HG03571 (cell line): ENCODE results near the gene KIRREL3.

ENCODE experiments used
- ATAC-seq: cut with Tn5 transposase; IDR thresholded peaks from one replicate; pipeline ENCODE4 v1.9.1; 2021; ENCODE audit not compliant: unreplicated experiment

The KIRREL3 gene

DNA sequence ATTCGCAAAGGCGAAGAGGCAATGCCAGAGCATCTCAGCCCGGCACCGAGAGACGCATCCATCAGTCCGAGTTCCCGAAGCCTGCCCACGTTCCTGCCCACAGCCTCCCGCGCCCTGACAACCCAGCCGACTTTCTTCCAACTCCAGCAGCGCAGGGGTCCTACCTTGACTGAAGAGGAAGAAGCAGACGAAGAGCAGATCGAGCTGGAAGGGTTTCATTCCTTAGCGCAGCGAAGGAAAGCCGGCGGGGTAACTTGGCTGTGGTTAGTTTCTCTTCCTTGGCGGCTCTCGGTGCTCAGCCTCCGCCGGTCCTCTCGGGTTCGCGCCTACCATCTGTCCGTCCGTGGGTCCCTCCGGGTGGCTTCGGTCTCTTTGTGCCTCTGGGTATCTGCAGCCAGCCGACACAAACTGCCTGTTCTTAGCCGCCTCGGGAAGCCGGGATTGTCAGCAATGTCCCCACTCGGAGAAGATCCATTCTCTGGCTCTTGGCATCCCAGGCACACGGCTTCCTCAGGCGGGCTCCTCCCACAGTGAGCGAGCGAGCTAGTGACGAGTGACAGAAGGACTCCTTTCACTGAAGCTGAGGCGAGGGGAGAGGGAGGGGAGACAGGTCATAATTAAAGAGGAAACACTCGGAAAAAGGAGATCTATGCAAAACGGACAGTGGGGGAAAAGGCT lies at the start of gene KIRREL3:
Gene KIRREL3, minus strand, starts transcription at position 480 of the 678 bp plus-strand sequence.
- no peak for ATAC-seq

DNA sequence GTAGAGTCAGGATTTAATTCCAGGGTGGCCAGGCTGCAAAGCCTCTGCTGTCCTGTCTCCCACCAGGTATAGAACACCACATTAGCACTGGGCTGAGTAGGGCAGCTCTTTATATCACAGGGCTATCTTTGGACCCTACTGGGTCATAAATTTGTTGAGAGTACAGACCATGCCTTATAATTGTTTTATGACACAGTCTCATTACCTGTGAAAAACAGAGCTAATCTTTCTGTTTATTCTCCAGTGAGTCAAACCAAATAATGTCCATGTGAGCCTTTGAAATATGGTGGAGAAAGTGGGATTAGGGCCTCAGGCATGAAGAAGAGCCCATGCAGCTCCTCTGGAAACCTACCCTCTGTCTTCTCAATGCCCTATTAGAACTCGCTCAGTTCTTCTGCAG lies 49.6 kb upstream of the KIRREL3 start:
- no peak for ATAC-seq

DNA sequence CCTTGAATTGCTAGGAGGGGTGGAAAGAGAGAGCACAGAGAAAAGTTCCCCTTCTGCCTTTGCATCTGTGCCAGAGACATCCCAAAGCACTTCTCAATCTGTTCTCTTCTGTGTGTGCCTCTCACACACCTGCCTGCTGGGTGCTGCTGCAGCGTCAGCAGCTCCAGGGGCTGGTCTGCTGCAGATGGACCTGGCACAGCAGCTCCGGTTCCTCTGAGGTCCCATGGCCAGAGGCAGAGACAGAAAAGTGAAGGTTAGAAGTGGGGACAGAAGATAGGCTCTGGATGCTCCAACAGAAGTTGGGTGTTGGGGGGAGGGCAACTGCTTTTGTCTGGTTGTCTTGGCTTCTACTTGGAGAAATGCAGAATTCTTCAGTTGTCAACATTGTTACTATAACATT lies 48.9 kb upstream of the KIRREL3 start:
- ATAC-seq, result no peak

DNA sequence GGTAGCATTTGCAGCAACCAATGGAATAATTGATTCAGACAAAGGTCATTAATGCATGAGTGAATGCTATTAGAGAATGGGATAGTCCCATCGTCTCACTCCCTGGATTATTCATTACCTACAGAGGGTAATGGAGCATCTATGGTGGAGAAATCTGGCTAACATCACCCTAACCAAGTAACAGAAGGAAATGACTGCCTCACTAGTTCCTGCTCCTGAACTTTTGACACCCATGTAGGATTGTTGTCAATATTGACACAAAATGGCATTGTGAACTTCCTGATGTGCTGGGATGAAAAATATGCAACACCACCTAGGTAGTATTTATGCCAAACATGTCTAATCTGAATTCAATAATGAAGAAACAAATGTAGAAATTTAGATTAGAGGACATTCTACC lies 44.0 kb upstream of the KIRREL3 start:
- ATAC-seq, result no peak

DNA sequence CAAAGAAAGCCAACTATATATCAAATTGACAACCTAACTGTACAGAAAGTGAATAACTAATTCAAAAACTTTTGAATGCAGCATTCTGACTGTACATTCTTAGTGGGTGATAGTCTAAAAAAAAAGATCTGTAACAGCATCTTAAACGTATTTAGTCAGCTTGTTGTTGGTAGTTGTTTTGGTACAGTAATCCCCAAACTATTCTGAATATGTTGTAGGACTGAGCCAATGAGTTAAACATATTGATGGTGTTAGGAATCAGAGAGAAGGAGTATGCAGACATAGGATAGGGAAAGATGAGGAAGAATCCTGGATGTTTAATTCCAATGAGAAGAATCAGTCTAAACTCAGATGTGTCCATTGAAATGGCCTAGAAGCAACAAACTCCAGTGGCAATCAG lies 41.9 kb upstream of the KIRREL3 start:
- no peak for ATAC-seq

DNA sequence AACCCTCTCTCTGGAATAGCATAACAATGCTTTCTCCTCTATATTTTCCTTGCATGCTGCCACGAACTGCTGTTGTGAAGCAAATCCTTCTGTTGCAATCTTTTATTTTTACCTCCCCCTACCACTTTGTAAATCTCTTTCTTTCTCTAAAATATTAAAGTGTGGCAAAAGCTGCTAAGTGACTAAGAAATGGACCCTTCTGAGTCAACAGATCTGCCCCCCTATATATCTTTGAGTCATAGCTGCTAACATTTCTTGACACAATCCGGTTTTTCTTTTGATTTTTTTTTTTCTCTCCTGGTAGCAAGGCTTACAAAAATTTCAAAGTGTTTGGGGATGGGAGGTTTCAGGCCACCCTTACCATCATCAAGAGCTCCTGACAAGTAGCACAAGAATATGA lies 39.0 kb upstream of the KIRREL3 start:
- no peak for ATAC-seq

DNA sequence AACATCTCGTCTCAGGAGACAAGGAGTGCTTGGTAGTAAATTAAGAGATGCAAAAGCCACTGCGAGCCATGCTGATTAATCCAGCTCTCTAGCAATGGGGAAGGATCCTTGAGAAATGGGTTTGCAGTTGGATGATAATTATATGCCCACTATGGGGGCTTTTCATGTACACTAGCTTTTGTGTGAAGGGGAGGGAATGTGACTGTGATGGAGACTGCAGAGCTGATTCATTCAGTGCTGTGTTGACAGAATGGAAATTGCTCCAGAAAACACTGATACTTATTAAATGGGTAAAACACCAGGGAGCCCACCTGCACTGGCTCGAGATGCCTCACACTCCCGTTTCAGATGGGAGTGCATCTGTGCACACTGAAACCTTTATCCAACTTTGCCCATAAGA lies 37.0 kb upstream of the KIRREL3 start:
- no peak for ATAC-seq

DNA sequence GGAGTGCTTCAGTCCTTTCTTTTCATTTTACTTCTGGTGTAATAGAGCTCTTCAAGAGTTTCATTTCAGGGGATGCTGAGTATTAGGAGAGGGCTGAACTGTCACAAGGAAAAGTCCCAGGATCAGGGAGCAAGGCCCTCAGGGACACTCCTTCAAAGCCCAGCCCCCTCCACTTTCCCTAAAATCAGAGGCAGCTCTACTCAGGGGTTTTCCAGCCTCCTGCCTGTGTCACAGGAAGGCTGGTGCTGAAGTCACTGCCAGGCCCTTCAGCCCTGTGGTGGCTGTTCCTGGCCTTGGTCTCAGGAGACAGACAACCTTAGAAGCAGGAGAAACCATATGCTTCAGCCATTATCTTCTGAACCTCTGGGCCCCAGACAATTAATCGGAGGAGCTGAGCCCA lies 36.4 kb upstream of the KIRREL3 start:
- no peak for ATAC-seq

DNA sequence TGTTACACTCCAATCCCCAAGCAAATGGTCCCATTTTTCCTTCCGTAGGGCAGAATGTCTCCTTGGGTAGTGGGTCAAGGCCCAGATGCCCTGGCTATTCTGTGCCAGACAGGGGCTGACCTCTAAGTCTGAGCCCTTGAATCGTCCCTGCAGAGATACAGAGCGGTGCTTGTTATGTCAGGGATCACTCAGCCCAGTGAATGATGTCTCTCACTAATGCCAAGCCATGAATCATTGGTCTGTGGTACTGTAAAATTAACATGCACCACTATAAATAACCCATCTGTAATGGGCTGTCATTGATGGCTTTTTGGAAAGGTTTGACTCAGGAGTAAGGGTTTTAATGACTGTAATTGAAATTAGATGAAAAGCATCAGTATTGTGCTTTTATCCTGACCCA lies 35.3 kb upstream of the KIRREL3 start:
- no peak for ATAC-seq

DNA sequence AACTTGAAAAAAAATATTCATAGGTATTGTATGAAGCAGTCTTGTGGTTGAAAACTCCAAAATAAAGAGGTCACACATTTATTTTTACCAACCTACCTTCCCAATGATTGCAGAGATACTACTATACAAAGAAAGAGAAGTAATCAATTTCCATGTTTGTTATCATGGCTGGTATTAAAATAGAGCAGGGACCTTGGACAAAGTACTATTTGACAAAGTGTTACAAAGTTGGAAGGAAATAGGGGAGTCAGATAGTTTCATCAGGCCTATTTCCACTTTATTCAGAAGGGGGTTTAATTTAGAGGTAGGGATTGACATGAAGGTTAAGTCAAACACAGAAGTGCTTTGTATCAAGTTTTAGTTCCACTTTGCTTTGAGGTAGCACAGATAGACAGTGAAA lies 34.4 kb upstream of the KIRREL3 start:
- ATAC-seq, result no peak

DNA sequence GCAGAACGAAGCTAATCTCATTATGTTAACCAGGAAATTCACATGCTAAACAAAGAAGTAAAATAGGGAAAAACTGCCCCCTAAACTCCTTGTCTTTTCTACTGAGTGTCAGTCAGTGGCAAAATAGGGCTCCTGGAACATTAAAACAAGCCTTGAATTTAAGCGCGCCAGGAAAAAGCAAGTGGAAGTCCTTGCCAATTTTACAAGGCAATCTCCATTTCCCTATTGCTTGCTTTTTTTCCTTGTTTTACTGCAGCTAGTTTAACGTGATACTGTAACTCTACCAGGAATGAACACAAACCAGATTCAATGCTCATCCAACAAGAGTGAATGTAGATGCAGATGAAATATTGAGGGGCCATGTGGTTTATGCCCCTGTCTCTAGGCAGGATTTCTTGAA lies 28.1 kb upstream of the KIRREL3 start:
- no peak for ATAC-seq

DNA sequence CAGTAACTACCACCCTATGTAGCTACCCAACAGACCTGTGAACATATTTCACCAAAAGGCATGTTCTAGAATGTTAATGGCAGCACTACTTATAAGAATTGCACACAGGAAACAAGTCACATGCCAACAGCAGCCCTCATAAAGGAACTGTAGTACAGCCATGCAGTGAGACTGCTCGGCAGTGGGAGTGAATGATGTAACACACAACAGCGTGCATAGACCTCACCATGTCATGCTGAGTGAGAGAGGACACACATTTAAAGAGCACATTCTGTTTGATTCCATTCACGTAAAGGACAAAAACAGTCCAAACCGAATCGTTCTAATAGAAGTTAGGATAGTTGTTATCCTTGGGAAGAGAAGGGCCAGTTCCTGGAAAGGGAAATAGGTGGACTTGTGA lies 27.2 kb upstream of the KIRREL3 start:
- ATAC-seq, result no peak

DNA sequence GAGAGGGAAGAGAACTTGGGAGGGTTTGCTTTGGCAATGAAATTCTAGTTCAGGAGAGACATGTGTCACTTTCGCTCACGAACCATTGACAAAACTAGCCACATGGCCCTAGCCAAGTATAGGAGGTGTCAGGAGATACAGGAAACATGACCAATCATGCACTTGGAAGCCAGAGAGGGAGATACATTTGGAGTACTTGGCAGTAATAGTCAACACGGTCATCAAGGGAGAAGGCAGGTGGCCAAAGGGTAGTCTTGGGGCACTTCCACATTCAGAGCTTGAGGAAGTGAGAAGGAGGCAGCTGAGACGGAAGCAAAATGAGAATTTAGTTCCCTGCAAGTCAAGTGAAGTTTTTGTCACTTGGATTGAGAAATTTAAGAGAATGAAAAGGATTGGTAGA lies 26.4 kb upstream of the KIRREL3 start:
- no peak for ATAC-seq

DNA sequence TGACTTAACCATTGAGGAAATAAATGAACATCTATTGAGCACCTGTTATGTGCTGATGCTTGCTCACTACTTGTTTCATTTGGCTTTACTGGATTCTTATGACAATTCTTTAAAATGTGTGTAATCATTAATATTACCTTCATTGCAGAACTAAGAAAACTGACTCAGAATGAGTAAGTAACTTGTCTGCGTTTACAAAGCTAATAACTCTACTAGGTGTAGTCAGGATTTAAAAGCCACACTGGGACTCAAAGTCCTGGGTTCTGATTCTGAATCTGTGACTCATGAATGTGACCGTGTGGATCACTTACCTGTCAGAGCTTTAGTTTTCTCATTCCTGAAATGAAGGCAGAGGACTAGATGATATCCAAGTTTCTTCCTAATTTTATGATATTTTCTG lies 23.4 kb upstream of the KIRREL3 start:
- ATAC-seq, result no peak

DNA sequence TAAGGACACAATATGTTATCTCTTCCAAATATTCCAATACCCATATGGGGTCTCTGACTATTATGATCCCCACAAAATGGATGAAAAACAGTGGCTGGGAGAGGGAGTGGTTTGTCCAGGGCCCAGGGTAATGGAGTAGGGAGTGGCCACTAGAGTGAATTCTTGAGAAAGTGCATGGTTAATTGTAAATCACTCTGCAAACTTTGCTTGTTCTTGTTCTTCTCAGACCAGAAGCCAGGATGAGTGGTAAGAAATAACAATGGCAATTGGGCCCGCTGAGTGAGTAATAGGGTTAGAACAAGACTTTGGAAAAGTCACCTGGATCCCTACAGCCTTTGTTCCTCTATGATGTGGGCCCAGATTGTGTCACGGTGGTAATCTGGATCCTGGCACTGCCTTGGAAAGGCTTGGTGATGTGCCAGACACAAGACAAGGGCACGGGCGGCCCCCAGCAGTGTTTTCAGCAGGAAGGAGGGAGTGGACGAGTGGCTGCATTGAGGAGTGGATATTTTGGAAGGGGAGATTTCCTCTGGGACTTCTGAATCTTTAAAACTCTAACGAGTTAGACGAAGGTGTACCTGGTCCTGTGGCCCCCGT lies 18.2 kb upstream of the KIRREL3 start:
- ATAC-seq, result no peak

DNA sequence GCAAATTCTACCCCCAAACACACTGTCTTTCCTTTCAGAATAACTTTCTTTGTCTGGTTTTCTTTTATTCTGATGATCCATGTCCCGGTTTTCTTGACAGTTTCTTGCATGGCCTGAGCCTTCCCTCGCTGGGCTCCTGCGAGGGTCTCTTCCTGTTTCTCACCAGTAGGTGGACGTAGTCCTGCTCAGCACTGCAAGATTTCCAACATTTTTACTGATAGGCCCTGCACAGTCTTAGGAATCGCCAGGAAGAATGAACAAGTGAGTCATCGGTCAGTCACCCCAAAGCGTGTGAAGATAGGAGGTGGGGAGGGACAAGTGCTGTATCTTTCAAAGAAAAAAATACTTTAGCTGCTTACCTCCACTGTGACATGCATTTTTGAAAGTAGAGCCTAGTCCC lies 16.9 kb upstream of the KIRREL3 start:
- ATAC-seq, result no peak

DNA sequence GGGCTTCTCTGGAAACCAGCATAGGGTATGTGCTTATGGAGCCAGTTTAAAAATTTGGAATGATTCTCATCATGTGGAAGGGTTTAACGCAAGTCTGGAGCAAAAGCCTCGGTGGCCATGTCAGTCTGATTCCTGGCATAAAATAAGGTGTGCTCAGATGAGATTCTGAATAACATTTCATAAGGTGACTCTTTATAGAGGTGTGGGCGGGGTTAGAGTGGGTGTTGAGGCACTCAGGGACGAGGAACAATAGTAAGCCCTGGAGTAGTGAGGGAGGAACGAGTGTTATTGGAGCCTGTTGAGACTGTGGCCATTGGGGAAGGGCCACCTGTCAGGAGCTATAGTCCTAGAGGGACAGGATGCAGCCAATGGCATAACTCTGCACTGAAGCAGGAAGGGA lies 13.0 kb upstream of the KIRREL3 start:
- no peak for ATAC-seq

DNA sequence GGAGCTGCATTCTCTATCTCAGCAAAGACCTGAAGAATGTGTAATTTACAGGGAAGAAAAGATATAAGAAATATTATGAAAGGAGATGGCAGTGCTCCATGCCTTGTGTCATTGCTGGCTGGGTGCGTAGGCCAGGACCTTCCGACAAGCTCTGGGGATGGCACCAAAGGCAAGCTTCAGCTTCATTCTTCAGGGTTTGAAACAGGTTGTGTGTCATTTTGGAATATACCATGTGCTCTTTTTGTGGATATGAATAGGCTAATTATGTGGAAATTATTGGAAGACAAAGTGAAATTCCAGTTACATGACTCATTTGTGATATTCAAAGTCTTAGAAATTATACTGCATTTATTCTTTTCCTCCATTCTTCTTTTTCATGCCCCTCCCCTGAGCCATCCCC lies 5.7 kb upstream of the KIRREL3 start:
- ATAC-seq, result no peak

DNA sequence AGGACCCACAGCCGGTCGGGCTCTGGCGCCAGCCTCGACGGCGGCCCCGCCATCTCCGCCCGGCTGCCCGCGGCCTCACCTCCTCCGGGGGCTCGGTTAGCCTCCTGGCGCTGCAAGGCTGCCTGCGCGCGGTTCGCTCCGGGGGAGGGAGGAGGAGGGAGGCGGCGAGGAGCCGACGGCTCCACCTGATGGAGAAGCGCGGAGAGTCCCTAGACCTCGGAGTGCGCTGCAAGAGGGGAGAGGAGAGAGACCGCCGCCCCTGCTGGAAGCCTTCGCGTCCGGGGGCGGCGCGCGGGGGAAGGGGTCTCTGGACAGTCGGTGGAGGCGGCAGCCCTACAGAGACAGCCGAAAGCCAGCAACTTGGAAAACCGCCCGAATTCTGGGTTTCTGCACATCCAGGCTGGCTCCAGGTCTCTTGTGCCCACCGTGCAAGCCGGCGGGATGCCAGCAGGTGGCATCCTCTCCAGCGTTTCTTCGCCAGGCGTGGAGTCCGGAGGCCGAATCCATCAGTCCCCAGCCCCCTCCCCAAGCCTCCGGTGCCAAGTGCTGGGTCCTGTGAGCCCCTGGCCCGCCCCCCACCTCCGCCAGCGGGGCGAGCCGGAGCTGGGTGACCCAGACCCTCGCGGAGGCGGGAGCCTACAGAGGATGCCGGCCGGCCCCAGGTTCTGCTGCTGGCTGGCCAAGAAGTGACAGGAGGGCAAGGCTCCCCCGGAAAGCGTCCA lies 2.9 kb upstream of the KIRREL3 start:
- no peak for ATAC-seq

DNA sequence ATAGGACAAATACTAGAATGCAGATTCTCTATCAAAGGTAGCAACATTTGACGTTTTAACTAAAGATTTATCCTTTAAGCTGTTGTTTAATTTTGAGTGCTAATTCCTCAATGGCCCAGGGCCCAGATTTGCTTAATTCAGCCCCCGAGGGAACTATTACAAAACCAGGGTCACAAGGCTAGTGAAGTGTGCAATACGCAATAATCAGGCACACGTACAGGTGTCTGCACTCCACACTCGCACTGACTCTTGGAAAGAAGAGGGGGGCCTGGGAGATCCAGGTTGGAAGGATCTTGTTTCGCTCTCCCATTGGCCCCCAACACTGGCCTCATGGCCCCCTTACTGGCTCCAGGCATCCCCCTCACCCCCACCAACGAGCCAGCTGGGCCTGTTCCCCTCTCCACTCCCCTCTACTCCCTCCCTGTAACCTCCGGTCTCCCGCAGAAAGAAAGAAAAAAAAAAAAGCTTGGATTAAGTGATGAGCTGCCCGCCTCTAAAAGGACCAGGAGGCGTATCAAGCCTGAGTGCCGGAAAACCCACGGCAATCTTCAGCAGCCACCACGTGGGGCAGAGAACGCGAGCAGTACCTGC lies 2.2 kb upstream of the KIRREL3 start:
- no peak for ATAC-seq

DNA sequence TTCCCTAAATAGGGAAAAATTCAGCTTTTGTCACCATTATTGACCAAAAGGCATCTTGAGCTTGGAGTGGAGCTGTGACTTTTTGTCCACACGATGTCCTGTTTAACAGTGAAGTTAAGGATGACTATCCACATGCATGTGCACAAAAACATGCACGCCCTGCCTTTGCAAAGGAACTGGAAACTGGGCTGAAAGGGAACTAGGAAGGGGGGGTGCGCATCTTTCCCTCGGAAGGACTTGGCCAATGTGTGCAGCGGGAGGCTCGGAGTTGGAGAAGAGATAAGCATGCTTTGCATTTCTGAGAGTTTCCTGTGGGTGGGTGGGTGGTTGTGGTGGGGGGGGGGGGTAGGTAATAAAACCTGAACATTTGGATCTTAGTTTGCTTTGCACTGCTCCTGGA lies 411 bp upstream of the KIRREL3 start:
- ATAC-seq, result no peak

DNA sequence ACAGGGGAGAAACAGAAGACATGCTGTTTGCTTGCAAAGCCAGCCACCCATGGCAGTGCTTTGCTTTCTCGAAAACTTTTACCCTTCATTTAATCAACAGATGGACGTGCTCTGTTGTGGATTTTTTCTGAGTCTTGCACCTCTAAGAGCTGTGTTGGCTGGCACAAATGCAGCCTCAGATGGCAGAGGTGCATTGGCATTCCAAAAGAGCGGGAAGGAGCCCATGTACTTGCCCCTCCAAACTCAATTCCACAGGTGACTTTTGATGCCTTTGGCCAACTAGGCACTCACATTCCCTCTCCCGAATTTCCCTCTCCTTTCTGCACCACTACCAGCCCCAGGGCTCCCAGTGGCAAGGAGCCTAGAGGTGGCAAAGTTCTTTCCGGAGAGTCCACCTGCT lies 1.2 kb downstream of the KIRREL3 start:
- ATAC-seq, result no peak
